ENCODE data around the gene USP34.

Gene USP34

DNA sequence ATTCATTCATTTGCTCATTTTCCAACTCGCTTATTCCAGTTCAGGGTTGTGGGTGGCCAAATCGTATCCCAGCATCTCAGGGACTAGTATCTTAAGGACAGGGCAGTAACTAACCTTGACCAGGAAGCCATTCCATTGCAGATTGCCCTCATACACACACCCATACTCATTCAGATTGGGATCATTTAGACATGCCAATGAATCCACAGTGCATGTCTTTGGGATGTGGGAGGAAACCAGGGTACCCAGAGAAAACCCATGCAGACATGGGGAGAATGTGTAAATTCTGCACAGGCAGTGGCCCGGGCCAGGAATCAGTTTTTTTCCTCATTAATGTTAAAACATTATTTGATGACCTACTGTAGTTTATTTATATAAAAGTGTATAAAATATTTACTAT, 150.7 kb downstream of the USP34 start:
- Histone ChIP-seq H2BK5ac (ENCODE audit: low read length) (no peak overlapping the region), H2AFZ (ENCODE audit: low read length) (no peak overlapping the region), H3K4me3 (ENCODE audit: low read length in 2 of 2) (no peak overlapping the region), H2BK120ac (ENCODE audit: low read depth, low read length) (no peak overlapping the region), H3K4ac (ENCODE audit: low read length) (no peak overlapping the region), H2AK5ac (ENCODE audit: low read depth, low read length) (no peak overlapping the region), H2BK12ac (ENCODE audit: low read length) (no peak overlapping the region), H3K18ac (ENCODE audit: low read length) (no peak overlapping the region), H3K9me3 (replicated peaks in 1 of 2; ENCODE audit: control insufficient read depth in 2 of 2, insufficient read depth in 1 of 2, low read depth in 1 of 2, low read length in 2 of 2) (no peaks in the 10 kb centered on the region), H3K27ac (replicated peaks; ENCODE audit: low read length) (no peak overlapping the region), H3K27me3 (ENCODE audit: control insufficient read depth in 3 of 3, insufficient read depth in 3 of 3, low read depth in 1 of 3, low read length in 3 of 3) (no peaks in the 10 kb centered on the region), H3K36me3 (replicated peaks in 1 of 2; ENCODE audit: control insufficient read depth in 2 of 2, insufficient read depth in 2 of 2, low read length in 2 of 2) (peaks cover 5 to 66% of the 10 kb centered on the region in 2 donors), H3K14ac (ENCODE audit: low read length) (no peak overlapping the region), H3K4me1 (ENCODE audit: control insufficient read depth in 2 of 2, insufficient read depth in 1 of 2, low read depth in 1 of 2, low read length in 2 of 2) (no peaks in the 10 kb centered on the region), H2BK15ac (ENCODE audit: low read length) (no peak overlapping the region), H3K79me1 (ENCODE audit: low read depth, low read length) (no peaks in the 10 kb centered on the region), H3K23ac (ENCODE audit: low read depth, low read length, poor library complexity) (no peak overlapping the region), H4K8ac (ENCODE audit: low read depth, low read length) (no peak overlapping the region), H4K91ac (ENCODE audit: low read depth, low read length, poor library complexity) (no peak overlapping the region), H3K9ac (ENCODE audit: low read depth, low read length, poor library complexity) (no peak overlapping the region), H3K4me2 (ENCODE audit: insufficient read depth, low read length, poor library complexity, severe bottlenecking) (no peak overlapping the region)
- DNase-seq (ENCODE audit: low spot score), result no peak
- WGBS, 2 donors (ENCODE audit: extremely low coverage in 2 of 2, insufficient read length in 2 of 2, insufficient replicate concordance in 1 of 2), result no CpG with 5 or more reads among the region's 3 CpGs

DNA sequence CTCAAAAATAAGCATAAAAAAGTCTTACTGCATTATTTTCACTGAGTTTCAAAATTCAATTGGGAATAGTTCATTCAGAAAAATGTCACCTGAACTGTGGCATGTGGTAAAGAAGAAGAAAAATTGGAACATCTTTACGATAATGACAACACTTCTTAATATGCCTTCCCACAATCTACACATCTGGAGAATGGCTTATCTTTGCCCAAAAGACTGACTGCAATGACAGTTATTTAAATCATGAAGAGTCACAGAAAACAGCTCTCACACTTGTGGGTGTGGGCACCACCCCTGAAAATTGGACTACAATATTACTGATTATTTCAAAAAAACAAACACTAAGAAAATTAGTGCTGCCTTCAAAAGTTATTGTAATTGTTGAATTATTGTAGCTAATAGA, 152.3 kb downstream of the USP34 start:
- no peaks in the 10 kb centered on the region for H3K27me3 ChIP-seq (ENCODE audit: control insufficient read depth in 3 of 3, insufficient read depth in 3 of 3, low read depth in 1 of 3, low read length in 3 of 3)
- H2AK5ac ChIP-seq (ENCODE audit: low read depth, low read length), result no peak overlapping the region
- H3K9me3 ChIP-seq (replicated peaks in 1 of 2; ENCODE audit: control insufficient read depth in 2 of 2, insufficient read depth in 1 of 2, low read depth in 1 of 2, low read length in 2 of 2), result no peaks in the 10 kb centered on the region
- no CpG with 5 or more reads among the region's 1 CpG for WGBS, 2 donors (ENCODE audit: extremely low coverage in 2 of 2, insufficient read length in 2 of 2, insufficient replicate concordance in 1 of 2)
- H3K4me1 ChIP-seq (ENCODE audit: control insufficient read depth in 2 of 2, insufficient read depth in 1 of 2, low read depth in 1 of 2, low read length in 2 of 2), result no peaks in the 10 kb centered on the region
- no peak overlapping the region for H2BK120ac ChIP-seq (ENCODE audit: low read depth, low read length)
- no peak overlapping the region for H3K9ac ChIP-seq (ENCODE audit: low read depth, low read length, poor library complexity)
- H2AFZ ChIP-seq (ENCODE audit: low read length), result no peak overlapping the region
- no peak overlapping the region for H3K23ac ChIP-seq (ENCODE audit: low read depth, low read length, poor library complexity)
- no peaks in the 10 kb centered on the region for H3K79me1 ChIP-seq (ENCODE audit: low read depth, low read length)
- H2BK5ac ChIP-seq (ENCODE audit: low read length), result no peak overlapping the region
- no peak overlapping the region for H2BK15ac ChIP-seq (ENCODE audit: low read length)
- H4K8ac ChIP-seq (ENCODE audit: low read depth, low read length), result no peak overlapping the region
- no peak overlapping the region for H3K18ac ChIP-seq (ENCODE audit: low read length)
- no peak for DNase-seq (ENCODE audit: low spot score)
- H4K91ac ChIP-seq (ENCODE audit: low read depth, low read length, poor library complexity), result no peak overlapping the region
- peaks cover 3 to 66% of the 10 kb centered on the region in 2 donors for H3K36me3 ChIP-seq (replicated peaks in 1 of 2; ENCODE audit: control insufficient read depth in 2 of 2, insufficient read depth in 2 of 2, low read length in 2 of 2)
- H3K4me3 ChIP-seq (ENCODE audit: low read length in 2 of 2), result no peak overlapping the region
- H2BK12ac ChIP-seq (ENCODE audit: low read length), result no peak overlapping the region
- no peak overlapping the region for H3K4me2 ChIP-seq (ENCODE audit: insufficient read depth, low read length, poor library complexity, severe bottlenecking)
- no peak overlapping the region for H3K27ac ChIP-seq (replicated peaks; ENCODE audit: low read length)
- no peak overlapping the region for H3K14ac ChIP-seq (ENCODE audit: low read length)
- H3K4ac ChIP-seq (ENCODE audit: low read length), result no peak overlapping the region

DNA sequence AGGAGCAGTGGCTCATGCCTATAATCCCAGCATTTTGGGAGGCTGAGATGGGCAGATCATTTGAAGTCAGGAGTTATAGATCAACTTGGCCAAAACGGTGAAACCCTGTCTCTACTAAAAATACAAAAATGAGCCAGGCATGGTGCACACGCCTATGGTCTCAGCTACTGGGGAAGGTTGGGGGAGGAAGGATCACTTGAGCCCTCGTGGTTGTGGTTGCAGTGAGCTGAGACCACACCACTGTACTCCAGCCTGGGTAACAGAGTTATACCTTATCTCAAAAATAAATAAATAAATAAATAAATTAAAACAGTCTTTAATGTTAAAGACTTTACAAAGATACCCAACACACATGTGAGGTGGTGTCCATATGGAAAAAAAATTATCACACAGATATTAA, 174.9 kb downstream of the USP34 start:
- no peak overlapping the region for H3K9ac ChIP-seq (ENCODE audit: low read depth, low read length, poor library complexity)
- no peaks in the 10 kb centered on the region for H3K27me3 ChIP-seq (ENCODE audit: control insufficient read depth in 3 of 3, insufficient read depth in 3 of 3, low read depth in 1 of 3, low read length in 3 of 3)
- H3K27ac ChIP-seq (replicated peaks; ENCODE audit: low read length), result no peak overlapping the region
- H3K23ac ChIP-seq (ENCODE audit: low read depth, low read length, poor library complexity), result no peak overlapping the region
- H2AK5ac ChIP-seq (ENCODE audit: low read depth, low read length), result no peak overlapping the region
- no peak overlapping the region for H4K91ac ChIP-seq (ENCODE audit: low read depth, low read length, poor library complexity)
- no peak overlapping the region for H3K4me2 ChIP-seq (ENCODE audit: insufficient read depth, low read length, poor library complexity, severe bottlenecking)
- no peak overlapping the region for H4K8ac ChIP-seq (ENCODE audit: low read depth, low read length)
- H3K14ac ChIP-seq (ENCODE audit: low read length), result no peak overlapping the region
- H2BK12ac ChIP-seq (ENCODE audit: low read length), result no peak overlapping the region
- H3K9me3 ChIP-seq (replicated peaks in 1 of 2; ENCODE audit: control insufficient read depth in 2 of 2, insufficient read depth in 1 of 2, low read depth in 1 of 2, low read length in 2 of 2), result no peaks in the 10 kb centered on the region
- H2BK5ac ChIP-seq (ENCODE audit: low read length), result no peak overlapping the region
- H3K18ac ChIP-seq (ENCODE audit: low read length), result no peak overlapping the region
- no peak overlapping the region for H2AFZ ChIP-seq (ENCODE audit: low read length)
- no peaks in the 10 kb centered on the region for H3K79me1 ChIP-seq (ENCODE audit: low read depth, low read length)
- H2BK120ac ChIP-seq (ENCODE audit: low read depth, low read length), result no peak overlapping the region
- H3K4ac ChIP-seq (ENCODE audit: low read length), result no peak overlapping the region
- H3K4me3 ChIP-seq (ENCODE audit: low read length in 2 of 2), result no peak overlapping the region
- no peak overlapping the region for H2BK15ac ChIP-seq (ENCODE audit: low read length)
- H3K36me3 ChIP-seq (replicated peaks in 1 of 2; ENCODE audit: control insufficient read depth in 2 of 2, insufficient read depth in 2 of 2, low read length in 2 of 2), result peaks cover 6 to 83% of the 10 kb centered on the region in 2 donors
- no peak for DNase-seq (ENCODE audit: low spot score)
- no CpG with 5 or more reads among the region's 3 CpGs for WGBS, 2 donors (ENCODE audit: extremely low coverage in 2 of 2, insufficient read length in 2 of 2, insufficient replicate concordance in 1 of 2)
- H3K4me1 ChIP-seq (ENCODE audit: control insufficient read depth in 2 of 2, insufficient read depth in 1 of 2, low read depth in 1 of 2, low read length in 2 of 2), result no peaks in the 10 kb centered on the region

DNA sequence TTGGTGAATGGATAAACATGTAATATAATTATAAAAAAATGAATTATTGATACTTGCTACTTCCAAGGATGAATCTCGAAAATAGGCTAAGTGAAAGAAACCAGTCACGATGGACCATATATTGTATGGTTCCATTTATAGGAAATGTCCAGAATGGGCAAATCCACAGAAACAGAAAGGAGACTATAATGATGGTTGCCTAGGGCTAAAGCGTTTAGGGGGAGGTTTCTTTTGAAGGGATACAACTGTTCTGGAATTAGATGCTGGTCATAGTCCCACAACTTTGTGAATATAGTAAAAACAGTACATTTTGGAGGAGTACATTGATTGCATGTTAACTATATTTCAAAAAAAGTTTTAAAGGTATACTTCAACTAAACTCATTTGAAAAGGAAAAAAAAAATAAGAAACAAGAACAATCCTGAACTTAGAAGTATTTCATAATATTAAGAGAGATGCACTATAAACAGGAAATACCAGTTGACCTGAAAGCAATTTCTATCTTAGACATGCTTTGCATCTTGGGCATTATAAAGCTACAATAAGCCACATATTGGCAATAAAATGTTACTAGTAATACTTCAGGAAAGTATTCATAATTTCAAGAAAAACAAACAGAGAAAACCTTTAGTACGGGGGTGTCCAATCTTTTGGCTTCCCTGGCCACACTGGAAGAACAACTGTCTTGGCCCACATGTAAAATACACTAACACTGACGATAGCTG, 178.9 kb downstream of the USP34 start:
- H3K23ac ChIP-seq (ENCODE audit: low read depth, low read length, poor library complexity), result no peak overlapping the region
- no peak overlapping the region for H3K4me3 ChIP-seq (ENCODE audit: low read length in 2 of 2)
- no CpG with 5 or more reads among the region's 5 CpGs for WGBS, 2 donors (ENCODE audit: extremely low coverage in 2 of 2, insufficient read length in 2 of 2, insufficient replicate concordance in 1 of 2)
- no peak for DNase-seq (ENCODE audit: low spot score)
- H2BK12ac ChIP-seq (ENCODE audit: low read length), result no peak overlapping the region
- H2AK5ac ChIP-seq (ENCODE audit: low read depth, low read length), result no peak overlapping the region
- no peak overlapping the region for H3K14ac ChIP-seq (ENCODE audit: low read length)
- H3K4me1 ChIP-seq (ENCODE audit: control insufficient read depth in 2 of 2, insufficient read depth in 1 of 2, low read depth in 1 of 2, low read length in 2 of 2), result no peaks in the 10 kb centered on the region
- H4K8ac ChIP-seq (ENCODE audit: low read depth, low read length), result no peak overlapping the region
- H3K27ac ChIP-seq (replicated peaks; ENCODE audit: low read length), result no peak overlapping the region
- H3K4ac ChIP-seq (ENCODE audit: low read length), result no peak overlapping the region
- H2BK120ac ChIP-seq (ENCODE audit: low read depth, low read length), result no peak overlapping the region
- no peaks in the 10 kb centered on the region for H3K27me3 ChIP-seq (ENCODE audit: control insufficient read depth in 3 of 3, insufficient read depth in 3 of 3, low read depth in 1 of 3, low read length in 3 of 3)
- no peak overlapping the region for H2AFZ ChIP-seq (ENCODE audit: low read length)
- H3K18ac ChIP-seq (ENCODE audit: low read length), result no peak overlapping the region
- no peak overlapping the region for H4K91ac ChIP-seq (ENCODE audit: low read depth, low read length, poor library complexity)
- no peak overlapping the region for H2BK5ac ChIP-seq (ENCODE audit: low read length)
- H2BK15ac ChIP-seq (ENCODE audit: low read length), result no peak overlapping the region
- H3K36me3 ChIP-seq (replicated peaks in 1 of 2; ENCODE audit: control insufficient read depth in 2 of 2, insufficient read depth in 2 of 2, low read length in 2 of 2), result peaks cover 8 to 76% of the 10 kb centered on the region in 2 donors
- H3K4me2 ChIP-seq (ENCODE audit: insufficient read depth, low read length, poor library complexity, severe bottlenecking), result no peak overlapping the region
- no peaks in the 10 kb centered on the region for H3K79me1 ChIP-seq (ENCODE audit: low read depth, low read length)
- H3K9me3 ChIP-seq (replicated peaks in 1 of 2; ENCODE audit: control insufficient read depth in 2 of 2, insufficient read depth in 1 of 2, low read depth in 1 of 2, low read length in 2 of 2), result no peaks in the 10 kb centered on the region
- no peak overlapping the region for H3K9ac ChIP-seq (ENCODE audit: low read depth, low read length, poor library complexity)

All from neuronal stem cell (in vitro differentiated cells).